Activated CD8-positive, alpha-beta memory T cell treated with anti-CD3 and anti-CD28 coated beads for 48 hours (primary cell): ENCODE results near the gene USP22.

Experiments used
- DNase-seq, 3 experiments: peaks; one replicate each; pipeline ENCODE4 v3.0.0-alpha.2; 2020; ENCODE audit warnings: low read depth in 2 of 3, low spot score in 2 of 3

The USP22 gene

DNA sequence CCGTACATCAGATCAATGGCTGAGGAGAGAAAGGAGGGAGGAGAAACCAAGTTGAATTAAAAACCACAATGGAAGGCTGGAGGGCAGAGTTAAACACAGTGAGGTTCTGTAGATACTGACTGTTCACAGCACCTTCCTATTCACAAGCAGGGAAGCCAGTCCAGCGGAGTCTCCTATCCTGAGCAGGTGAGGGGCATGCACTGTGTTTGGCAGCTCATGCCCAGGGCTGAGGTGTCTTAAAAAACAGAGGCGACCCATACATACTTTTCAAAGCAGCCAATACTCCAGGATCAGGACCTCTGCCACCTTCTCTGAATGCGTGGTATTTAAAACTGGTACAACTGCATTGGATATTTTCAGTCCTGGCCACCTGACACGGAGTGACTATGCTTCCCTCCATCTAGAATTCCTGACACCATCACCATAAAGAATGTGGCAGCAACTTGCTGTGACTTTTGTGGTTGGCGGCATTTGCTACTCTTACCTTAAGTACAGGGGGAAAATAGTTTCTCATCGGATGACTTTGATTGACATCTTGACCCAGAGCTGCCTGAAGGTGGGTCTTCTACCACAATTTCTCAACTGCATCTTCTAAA, 21.5 kb downstream of the USP22 start:
- no peak for DNase-seq

- no peak for DNase-seq
Measured at GRCh38 chr17:21020622-21021021, 22.2 kb downstream of the USP22 start.

GRCh38 chr17:21019976-21020586, 22.7 kb downstream of the USP22 start:
- DNase-seq: no peak

DNA sequence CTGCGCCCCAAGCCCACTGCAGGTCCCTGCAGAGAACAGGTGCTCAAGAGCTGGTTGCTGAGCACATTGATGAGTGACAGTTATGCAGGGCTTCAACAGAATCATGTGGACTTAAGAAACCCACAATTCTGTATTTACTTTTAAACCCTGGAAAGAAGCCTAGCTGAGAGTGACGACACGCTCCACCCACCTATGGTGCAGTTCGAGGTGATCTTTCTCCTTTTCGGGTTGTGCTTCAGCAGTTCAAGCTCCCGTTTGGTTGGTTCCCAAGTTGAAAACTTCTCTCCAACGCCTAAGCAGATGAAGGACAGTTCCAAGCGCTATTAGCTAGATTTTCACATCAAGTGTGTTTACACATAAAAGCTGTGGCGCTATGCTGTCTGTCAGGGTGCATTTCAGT, 23.9 kb downstream of the USP22 start:
- no peak for DNase-seq

GRCh38 chr17:21017861-21018260, 24.9 kb downstream of the USP22 start:
- no peak for DNase-seq

DNA sequence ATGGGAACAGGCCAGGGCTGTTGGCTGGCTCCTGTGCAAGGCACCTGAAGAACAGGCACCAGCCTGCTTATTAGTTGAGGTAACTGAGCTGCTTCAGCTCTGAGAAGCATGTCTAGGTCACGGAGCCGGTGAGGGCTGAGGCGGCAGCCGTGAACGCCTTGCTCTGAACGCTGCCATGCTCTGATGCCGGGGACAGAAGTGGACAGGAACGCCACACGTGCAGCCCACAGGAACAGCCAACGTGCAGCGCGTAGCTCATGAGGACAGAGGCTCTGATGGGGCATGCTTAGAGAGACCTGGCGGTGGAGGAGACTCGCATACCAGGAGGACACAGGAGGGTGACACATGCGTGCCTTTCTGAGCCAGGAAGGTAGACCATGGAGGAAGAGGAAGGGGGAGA, 25.6 kb downstream of the USP22 start:
- no peak for DNase-seq

DNA sequence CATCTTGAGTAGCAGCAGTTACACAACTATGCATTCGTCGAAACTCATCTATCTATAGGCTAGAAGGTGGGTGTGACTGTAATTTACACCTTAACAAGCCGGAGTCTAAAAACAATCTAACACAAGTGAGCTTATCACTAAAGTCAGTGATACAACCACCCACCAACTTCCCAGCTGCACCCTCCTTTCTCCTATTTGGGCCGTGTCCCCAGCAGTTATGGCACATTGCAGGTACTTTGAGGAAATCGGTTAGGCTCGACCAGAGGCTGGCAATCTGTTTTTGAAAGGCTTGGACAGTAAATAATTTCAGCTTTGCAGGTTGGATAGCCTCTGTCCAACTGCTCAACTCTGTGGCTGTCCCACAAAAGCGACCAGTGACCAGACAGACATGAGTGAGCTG, 26.0 kb downstream of the USP22 start:
- DNase-seq: no peak

GRCh38 chr17:21015564-21015963, 27.2 kb downstream of the USP22 start:
- DNase-seq: no peak

DNA sequence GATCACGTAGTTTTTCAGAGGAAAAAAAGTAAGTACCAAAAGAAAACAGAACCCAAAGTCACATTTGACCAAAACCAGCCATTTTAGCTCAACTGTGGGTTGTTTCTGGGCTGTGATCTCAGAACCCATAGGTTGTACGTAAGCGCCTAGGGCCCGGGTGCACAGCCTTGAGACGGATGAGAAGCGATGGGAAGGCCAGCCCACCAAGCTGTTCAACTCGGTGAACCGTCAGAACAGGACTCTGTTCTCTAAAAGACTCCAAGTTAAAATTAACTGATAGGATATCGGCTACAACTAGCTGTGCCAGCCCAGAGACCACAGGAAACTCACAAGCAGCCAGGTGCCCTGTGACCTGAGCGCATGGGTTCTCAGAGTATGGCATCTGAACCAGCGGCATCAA, 28.3 kb downstream of the USP22 start:
- DNase-seq: no peak

GRCh38 chr17:21013983-21014382, 28.8 kb downstream of the USP22 start:
- DNase-seq: no peak

- DNase-seq: no peak
Measured at GRCh38 chr17:21012736-21013135, 30.1 kb downstream of the USP22 start.

DNA sequence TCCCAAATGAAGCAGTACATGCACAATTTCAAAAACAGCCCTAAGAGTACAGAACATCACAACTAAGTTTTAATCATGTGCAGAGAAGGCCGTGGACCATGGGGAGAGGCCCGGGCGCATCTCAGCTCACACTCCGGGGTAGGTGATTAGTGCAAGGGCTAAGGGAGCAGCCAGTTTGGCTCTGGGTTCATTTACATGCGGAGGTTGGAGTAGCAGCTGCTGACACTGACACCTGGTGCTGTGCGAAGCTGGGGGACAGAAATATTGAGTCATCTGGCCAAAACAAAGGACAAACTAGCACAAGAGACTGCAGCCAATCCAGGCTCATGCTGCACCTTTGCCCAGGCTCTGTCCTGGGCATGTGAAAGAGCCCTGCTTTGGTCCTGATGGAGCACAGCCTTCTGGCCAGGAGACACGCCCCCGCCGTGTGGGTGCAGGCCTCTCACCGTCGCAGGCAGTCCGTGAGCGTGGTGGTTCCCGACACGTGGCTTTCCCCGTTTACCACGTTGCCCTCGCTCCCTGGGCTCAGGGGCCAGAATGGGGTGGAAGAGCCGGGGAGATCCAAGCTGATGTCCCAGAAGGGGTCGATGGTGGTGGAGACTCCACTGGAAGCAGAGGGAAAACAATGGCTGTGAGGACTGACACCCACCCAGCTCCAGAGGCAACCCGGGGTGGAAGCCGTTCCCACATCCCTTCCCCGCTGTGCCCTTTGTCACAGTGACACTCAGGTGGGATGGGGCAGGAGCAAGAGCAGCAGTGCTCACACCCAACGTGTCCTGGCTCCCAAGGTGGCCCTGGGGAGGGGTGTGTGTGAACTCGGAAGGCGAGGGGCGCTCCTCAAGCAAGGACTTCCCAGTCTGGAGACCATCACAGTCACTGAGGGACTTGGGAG, 31.9 kb downstream of the USP22 start:
- DNase-seq: no peak

GRCh38 chr17:21008992-21009671, 33.7 kb downstream of the USP22 start:
- DNase-seq: no peak

- DNase-seq: no peak
Measured at GRCh38 chr17:21008160-21008915, 34.5 kb downstream of the USP22 start.

GRCh38 chr17:21007646-21008045, 35.2 kb downstream of the USP22 start:
- no peak for DNase-seq

DNA sequence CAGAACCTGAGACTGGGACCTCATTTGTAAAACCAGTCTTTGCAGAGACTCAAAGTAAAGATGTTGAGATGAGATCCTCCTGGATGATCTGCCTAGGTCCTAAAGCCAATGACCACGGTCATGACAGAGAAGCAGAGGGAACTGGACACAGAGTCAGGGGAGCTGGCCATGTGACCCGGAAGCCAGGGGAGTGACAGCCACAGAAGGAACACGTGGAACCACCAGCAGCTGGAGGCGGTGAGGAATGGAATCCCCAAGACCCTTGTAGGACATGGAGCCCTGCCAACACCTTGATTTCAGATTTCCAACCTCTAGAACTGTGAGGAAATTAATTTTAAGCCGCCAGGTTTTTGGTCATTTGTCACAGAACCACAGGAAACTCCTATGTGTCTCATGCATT, 37.0 kb downstream of the USP22 start:
- DNase-seq: no peak

GRCh38 chr17:21005367-21005766, 37.4 kb downstream of the USP22 start:
- DNase-seq: no peak

DNA sequence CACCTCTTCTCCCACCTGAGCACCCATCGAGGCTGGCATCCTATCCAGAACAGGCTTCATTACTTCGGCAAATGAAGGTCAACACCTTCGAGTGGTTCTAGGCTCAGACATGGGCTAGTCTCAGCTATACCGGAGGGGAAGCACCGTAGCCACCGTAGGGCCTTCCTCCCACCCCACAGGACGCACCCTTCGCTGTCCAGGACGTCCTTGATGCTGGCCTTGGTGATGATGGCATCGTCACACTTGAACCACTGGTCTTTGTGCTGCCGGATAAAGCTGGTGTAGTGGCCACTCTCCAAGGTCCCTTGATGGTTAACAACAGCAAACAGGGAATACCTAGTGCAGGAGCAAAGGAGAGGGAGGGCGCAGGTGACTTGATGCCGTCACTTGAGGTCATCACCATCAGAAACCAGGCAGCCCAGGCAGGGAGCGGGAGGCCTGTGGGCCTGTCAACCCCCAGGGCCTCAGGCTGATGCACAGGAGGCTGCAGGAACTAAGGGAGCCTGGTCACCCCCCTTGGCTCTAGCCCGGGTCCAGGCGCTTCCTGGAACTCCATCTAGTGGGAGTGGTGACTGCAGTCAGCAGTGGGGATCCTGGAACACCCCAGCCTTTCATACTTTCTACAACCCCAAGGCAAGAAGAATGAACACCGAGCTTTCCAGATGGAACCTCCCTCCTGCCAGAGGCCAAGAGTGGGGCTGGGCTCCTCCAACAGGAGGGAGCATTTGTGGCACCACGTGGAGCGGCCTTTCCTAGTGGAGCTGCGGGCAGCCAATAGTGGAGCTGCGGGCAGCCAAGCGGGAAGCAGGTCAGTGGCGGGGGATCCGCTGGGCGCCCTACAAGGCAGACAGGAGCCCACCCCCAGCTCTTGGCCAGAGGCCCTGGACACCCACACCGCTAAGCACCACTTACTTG, 38.5 kb downstream of the USP22 start:
- no peak for DNase-seq

DNA sequence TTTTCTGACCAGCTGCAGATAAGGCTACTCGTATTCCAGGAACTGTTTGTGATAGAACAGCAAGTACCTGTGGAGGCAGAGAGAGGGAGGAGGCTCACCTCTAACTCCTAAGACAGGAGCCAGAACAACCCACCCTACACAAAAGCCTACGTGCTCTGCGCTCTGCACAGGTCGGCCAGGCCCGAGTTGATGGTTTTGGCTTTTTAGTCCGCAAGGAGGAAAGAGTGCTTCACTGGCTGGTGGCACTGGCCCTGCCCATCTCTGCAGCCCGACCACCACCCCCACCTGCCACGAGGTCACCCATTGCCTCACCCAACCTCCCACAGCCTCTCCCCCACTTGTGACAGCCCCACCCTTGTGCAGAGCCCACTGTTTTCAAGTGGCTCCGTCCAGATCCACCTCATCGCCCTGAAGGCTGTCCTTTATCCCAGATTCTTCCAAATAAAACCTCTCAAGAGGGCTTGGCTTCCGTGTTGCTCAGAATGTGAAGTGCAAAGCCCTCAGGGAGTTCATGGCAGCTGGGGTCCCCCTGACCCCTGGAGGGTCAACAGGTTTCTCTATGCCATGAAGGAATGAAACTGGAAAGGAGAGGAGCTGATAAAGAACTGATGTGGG, 39.7 kb downstream of the USP22 start:
- no peak for DNase-seq
